SU-DHL-6 (cell line): Measurements from ENCODE around the gene NXPH3.

Experiments
- EZH2phosphoT487 ChIP-seq: fragments of 200-600 bp; sonication (generic), shearing (Covaris generic); conservative IDR thresholded peaks from 2 replicates; pipeline ENCODE4 v1.6.1; 2018; ENCODE audit warnings: mild to moderate bottlenecking, antibody characterized with exemption, low read length, moderate library complexity, mixed read lengths
- TF ChIP-seq, protein P1 (sequence below): fragments of 200-600 bp; sonication (generic); IDR thresholded peaks from one replicate; pipeline ENCODE4 v1.5.1; 2017; ENCODE audit warnings: antibody characterized with exemption, mild to moderate bottlenecking, low read length, moderate library complexity; ENCODE audit not compliant: insufficient read depth, poor library complexity, severe bottlenecking

DNA sequence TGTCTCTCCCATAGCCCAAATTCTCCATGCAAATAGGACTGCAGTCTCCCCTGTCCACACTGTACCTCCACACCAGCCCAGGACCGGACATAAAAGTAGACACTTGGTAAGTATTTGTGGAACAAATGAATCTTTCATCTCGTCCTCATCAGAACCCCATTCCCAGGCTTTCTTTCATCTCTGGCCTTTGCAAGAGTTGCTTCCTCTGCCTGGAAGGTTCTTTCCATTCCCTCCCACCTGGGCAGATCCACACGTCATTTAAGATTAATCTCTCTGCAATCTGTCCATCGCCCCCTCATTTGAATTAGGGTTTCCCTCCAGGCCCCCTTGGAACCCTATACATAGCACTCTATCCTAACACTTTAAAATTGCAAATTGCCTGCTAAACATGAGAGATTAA, 3.9 kb upstream of the NXPH3 start:
- TF ChIP-seq, protein P1, sequence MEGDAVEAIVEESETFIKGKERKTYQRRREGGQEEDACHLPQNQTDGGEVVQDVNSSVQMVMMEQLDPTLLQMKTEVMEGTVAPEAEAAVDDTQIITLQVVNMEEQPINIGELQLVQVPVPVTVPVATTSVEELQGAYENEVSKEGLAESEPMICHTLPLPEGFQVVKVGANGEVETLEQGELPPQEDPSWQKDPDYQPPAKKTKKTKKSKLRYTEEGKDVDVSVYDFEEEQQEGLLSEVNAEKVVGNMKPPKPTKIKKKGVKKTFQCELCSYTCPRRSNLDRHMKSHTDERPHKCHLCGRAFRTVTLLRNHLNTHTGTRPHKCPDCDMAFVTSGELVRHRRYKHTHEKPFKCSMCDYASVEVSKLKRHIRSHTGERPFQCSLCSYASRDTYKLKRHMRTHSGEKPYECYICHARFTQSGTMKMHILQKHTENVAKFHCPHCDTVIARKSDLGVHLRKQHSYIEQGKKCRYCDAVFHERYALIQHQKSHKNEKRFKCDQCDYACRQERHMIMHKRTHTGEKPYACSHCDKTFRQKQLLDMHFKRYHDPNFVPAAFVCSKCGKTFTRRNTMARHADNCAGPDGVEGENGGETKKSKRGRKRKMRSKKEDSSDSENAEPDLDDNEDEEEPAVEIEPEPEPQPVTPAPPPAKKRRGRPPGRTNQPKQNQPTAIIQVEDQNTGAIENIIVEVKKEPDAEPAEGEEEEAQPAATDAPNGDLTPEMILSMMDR, result no peak
- TF ChIP-seq EZH2phosphoT487, result no peak
